Activated CD8-positive, alpha-beta T cell treated with anti-CD3 and anti-CD28 coated beads for 36 hours (primary cell): Measurements from ENCODE around the gene CYTH4. TPM values are rescaled to one million over a fixed set of nuclear protein-coding genes. Genes with fewer than 3 reads are reported as not detected.
A peak's percentile ranks its signal among the peaks of the same experiment; 100 is the strongest.

Experiments used
- ATAC-seq: fragments of 200-7000 bp; cut with Tn5 transposase; one replicate; pipeline ENCODE4 v1.10.0; 2021; ENCODE audit warnings: mild to moderate bottlenecking, moderate library complexity
- CTCF ChIA-PET: fragments of 350-600 bp; sonication (Branson Sonifier 250); formaldehyde crosslinking; loops from one replicate; lab custom pipeline; 2021; ENCODE audit warnings: antibody characterized with exemption; lab: Charles Lee
- POLR2A ChIA-PET: fragments of 350-600 bp; sonication (Branson Sonifier 250); formaldehyde crosslinking; loops from one replicate; lab custom pipeline; 2021; ENCODE audit warnings: antibody characterized with exemption; lab: Charles Lee
- DNase-seq: peaks from one replicate; pipeline ENCODE4 v3.0.0-alpha.2; 2020
- H3K27ac Mint-ChIP-seq: one replicate; pipeline ENCODE4 v1.8.0; 2021; ENCODE audit warnings: mild to moderate bottlenecking, mixed read lengths
- H3K27me3 Mint-ChIP-seq: one replicate; pipeline ENCODE4 v1.8.0; 2021; ENCODE audit warnings: mixed read lengths
- H3K36me3 Mint-ChIP-seq: one replicate; pipeline ENCODE4 v1.8.0; 2021; ENCODE audit warnings: low read depth, mixed read lengths
- H3K4me1 Mint-ChIP-seq: one replicate; pipeline ENCODE4 v1.8.0; 2021; ENCODE audit warnings: low read depth, mixed read lengths
- H3K4me3 Mint-ChIP-seq: one replicate; pipeline ENCODE4 v1.8.0; 2021; ENCODE audit warnings: mild to moderate bottlenecking, moderate library complexity, mixed read lengths
- H3K9me3 Mint-ChIP-seq: one replicate; pipeline ENCODE4 v1.8.0; 2021; ENCODE audit warnings: mixed read lengths
- CTCF ChIP-seq: fragments of 200-600 bp; IDR thresholded peaks from one replicate; pipeline ENCODE4 v1.8.0; 2022; ENCODE audit warnings: antibody characterized with exemption, mild to moderate bottlenecking
- intact Hi-C: fragments of 100-400 bp; cut with micrococcal nuclease; formaldehyde crosslinking; loops from one replicate; pipeline ENCODE4 v1.10.0; 2022
- total RNA-seq, 2 experiments: library from RNA; stranded (reverse); gene quantifications; one replicate each; pipeline ENCODE4 v1.2.3, GENCODE V29; 2021

CYTH4 gene
- total RNA-seq, 2 experiments from 2014 or later, result 33.2 to 33.4 TPM

GRCh38 chr22:37235897-37236607, 46.3 kb upstream of the CYTH4 start:
- POLR2A ChIA-PET, result no interaction called here
- peak overlapping the region; percentile 98 for H3K4me3 Mint-ChIP-seq
- H3K27ac Mint-ChIP-seq, result peak overlapping the region; percentile 97
- CTCF ChIA-PET, result no interaction called here
- H3K9me3 Mint-ChIP-seq, result no peaks in the 10 kb centered on the region
- H3K36me3 Mint-ChIP-seq, result peaks cover 98% of the 10 kb centered on the region
- ATAC-seq (no peak), DNase-seq (peak; percentile 37)
- no peak for TF ChIP-seq CTCF
- intact Hi-C loops, result no loop called here
- H3K27me3 Mint-ChIP-seq, result no peaks in the 10 kb centered on the region
- H3K4me1 Mint-ChIP-seq, result peaks cover 95% of the 10 kb centered on the region

GRCh38 chr22:37237371-37238268, 44.7 kb upstream of the CYTH4 start:
- CTCF ChIA-PET, result interaction anchor here (1.0 to 12.0 kb wide), 8 partner anchors 9 to 88 kb away, joined by 3 to 154 read pairs (median 8); partner anchors contain the start of gene IL2RB
- Mint-ChIP-seq H3K9me3 (no peaks in the 10 kb centered on the region), H3K27me3 (no peaks in the 10 kb centered on the region), H3K36me3 (peaks cover 98% of the 10 kb centered on the region), H3K4me3 (peak overlapping the region; percentile 98), H3K4me1 (peaks cover 84% of the 10 kb centered on the region), H3K27ac (peak overlapping the region; percentile 97)
- POLR2A ChIA-PET, result interaction anchor here (0.7 to 9.5 kb wide), 8 partner anchors 6 to 709 kb away, joined by 3 to 209 read pairs (median 4); no protein-coding TSS in a partner anchor
- intact Hi-C loops, result no loop called here
- TF ChIP-seq CTCF, result no peak
- DNase-seq (peak; percentile 22), ATAC-seq (no peak)

- Mint-ChIP-seq H3K4me1 (peaks cover 68% of the 10 kb centered on the region), H3K27ac (peak overlapping the region; percentile 97), H3K4me3 (peak overlapping the region; percentile 98), H3K27me3 (no peaks in the 10 kb centered on the region), H3K36me3 (peaks cover 95% of the 10 kb centered on the region), H3K9me3 (no peaks in the 10 kb centered on the region)
- ChIA-PET POLR2A (interaction anchor here (0.6 to 9.5 kb wide), 8 partner anchors 8 to 160 kb away, joined by 3 to 209 read pairs (median 5); no protein-coding TSS in a partner anchor), CTCF (interaction anchor here (1.0 to 12.0 kb wide), 9 partner anchors 11 to 78 kb away, joined by 3 to 154 read pairs (median 4); no protein-coding TSS in a partner anchor)
- ATAC-seq (no peak), DNase-seq (no peak)
- intact Hi-C loops, result no loop called here
- no peak for TF ChIP-seq CTCF
Measured at GRCh38 chr22:37239336-37240239, 42.7 kb upstream of the CYTH4 start.

GRCh38 chr22:37240240-37240940, 41.9 kb upstream of the CYTH4 start:
- Mint-ChIP-seq H3K36me3 (peaks cover 87% of the 10 kb centered on the region), H3K4me1 (peaks cover 68% of the 10 kb centered on the region), H3K27ac (peak overlapping the region; percentile 97), H3K4me3 (peak overlapping the region; percentile 98), H3K27me3 (no peaks in the 10 kb centered on the region), H3K9me3 (no peaks in the 10 kb centered on the region)
- POLR2A ChIA-PET, result interaction anchor here (0.8 to 9.5 kb wide), 8 partner anchors 9 to 160 kb away, joined by 3 to 209 read pairs (median 6); partner anchors contain the start of gene IL2RB
- ATAC-seq, result no peak
- intact Hi-C loops, result no loop called here
- no peak for TF ChIP-seq CTCF
- CTCF ChIA-PET, result interaction anchor here (0.7 to 12.0 kb wide), 7 partner anchors 11 to 220 kb away, joined by 4 to 154 read pairs (median 5); no protein-coding TSS in a partner anchor
- no peak for DNase-seq
